HG02759 (cell line): ENCODE measurements around the gene RASAL2.
A peak's percentile ranks its signal among the peaks of the same experiment; 100 is the strongest.
"Not testable (repeated sequence)": the region's sequence is repeated elsewhere in the genome, so short reads cannot be mapped to it uniquely, and the experiment has no call there.

Source experiments
- ATAC-seq: cut with Tn5 transposase; IDR thresholded peaks from one replicate; pipeline ENCODE4 v1.9.1; 2021; ENCODE audit warnings: mild to moderate bottlenecking, moderate library complexity; ENCODE audit not compliant: unreplicated experiment

Gene RASAL2

DNA sequence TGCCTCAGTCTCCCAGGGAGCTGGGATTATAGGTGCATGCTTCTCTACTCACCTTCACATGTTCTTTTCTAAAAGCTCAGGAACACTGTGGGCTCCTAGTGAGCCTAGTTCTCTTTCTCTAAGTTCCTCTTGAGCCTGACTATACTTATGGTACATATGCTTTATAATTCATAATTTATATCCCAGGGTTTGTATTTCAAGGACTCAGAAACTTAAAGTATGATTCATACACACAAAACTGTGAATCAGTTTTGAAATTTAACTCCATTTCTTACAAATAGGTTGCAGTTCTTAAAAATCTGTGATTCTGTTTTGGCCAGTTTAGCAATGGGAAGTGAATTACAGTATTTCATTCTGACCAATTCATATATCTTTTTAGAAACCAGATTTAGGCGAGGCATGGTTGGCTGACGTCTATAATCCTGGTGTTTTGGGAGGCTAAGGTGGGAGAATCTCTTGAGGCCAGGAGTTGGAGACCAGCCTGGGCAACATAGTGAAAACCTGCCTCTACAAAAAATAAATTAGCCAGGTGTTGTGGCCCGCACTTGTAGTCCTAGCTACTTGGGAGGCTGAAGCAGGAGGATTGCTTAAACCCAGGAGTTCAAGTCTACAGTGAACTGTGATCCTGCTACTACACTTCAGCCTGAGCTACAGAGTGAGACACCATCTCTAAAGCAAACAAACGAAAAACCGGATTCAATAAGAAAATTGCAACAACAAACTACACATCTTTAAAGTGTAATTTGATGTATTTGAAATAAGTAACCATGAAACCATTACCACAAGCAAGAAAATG is 15.6 kb downstream of the RASAL2 start:
- no peak for ATAC-seq

DNA sequence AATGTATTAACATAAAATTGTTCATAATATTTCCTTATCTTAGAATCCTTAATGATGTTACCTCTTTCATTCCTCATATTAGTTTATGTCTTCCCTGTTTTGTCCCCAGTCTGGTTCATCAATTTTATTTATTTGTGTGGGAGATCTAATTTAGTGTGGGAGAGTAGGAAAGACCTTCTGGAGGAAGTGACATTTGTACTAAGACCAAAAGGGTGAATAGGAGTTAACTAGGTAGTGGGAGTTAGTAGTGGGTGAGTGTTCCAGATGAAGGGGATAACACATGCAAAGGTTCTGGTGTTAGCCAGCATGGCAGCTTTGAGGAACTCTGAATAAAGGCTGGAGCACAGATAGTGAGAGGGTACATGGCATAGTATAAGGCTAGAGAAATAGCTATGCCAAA is 21.4 kb downstream of the RASAL2 start:
- ATAC-seq, result no peak

DNA sequence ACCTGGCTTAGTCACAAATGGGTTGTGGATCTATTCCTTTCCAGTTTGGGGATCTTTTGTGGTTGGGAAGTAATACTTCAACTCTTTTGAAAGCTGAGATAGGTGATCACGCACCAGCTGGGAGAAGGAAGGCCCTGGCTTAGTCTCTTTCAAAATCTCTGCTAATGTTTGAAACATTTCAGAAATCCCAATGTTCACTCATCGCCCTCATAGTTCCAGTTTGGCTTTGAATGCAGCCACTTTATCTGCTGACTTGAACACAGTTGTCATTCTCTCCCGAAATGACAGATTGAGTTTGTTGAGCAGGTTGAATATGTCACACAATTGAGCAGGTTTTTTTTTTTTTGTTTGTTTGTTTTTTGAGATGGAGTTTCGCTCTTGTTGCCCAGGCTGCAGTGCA is 24.6 kb downstream of the RASAL2 start:
- no peak for ATAC-seq

DNA sequence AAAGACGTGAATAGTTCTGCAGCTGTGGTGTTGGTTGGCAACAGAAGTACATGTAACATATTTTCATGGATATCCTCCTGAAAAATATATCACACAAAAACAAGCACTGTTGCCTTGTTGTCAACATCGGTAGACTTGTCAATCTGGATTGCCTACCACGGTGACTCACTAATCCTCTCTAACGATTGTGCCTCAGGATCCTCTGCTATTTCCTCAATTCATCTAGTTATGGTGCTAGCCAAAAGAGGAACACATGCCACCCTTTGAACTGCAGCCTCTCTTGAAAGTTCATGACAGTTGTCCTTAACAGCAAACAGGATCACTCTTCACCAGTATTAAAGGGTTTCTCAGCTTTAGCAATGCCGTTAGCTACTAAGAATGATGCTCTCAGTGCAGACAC is 25.7 kb downstream of the RASAL2 start:
- no peak for ATAC-seq

DNA sequence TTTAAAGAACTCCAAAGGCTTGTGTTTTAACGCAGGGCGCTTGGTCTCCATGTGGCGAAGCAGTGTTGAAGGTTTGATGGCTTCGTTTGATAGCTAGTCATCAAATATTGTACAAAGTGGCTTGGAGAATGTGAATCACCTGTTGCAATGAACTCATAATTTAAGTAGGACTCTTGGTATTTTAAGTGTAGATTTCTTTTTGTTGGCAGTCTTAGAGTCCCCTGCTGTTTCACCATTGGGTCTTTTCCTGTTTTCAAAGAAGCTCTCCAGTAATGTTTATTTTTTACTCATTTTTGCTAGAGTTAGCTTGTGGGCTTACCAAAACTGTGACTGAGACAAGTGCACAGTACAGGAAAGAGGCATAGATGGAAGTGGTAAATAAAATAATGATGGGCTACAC is 26.2 kb downstream of the RASAL2 start:
- ATAC-seq, result no peak

DNA sequence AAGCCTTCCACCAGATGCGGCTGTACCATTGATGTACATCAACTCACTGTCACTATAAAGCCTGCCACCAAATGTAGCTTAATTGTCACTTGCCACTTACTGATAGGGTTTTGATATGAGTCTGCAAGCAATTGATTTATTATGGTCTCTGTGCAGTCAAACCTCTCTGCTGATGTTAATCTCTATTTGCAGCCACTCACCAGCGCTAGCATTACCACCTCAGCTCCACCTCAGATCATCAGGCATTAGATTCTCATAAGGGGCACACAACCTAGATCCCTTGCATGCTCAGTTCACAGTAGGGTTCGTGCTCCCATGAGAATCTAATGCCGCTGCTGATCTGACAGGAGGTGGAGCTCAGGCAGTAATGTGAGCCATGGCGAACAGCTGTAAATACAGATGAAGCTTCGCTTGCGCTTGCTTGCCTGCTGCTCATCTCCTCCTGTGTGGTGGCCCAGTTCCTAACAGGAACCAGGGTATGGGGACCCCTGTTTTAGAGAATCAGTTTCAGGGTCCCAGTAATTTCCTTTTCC is 26.7 kb downstream of the RASAL2 start:
- not testable (repeated sequence) for ATAC-seq

DNA sequence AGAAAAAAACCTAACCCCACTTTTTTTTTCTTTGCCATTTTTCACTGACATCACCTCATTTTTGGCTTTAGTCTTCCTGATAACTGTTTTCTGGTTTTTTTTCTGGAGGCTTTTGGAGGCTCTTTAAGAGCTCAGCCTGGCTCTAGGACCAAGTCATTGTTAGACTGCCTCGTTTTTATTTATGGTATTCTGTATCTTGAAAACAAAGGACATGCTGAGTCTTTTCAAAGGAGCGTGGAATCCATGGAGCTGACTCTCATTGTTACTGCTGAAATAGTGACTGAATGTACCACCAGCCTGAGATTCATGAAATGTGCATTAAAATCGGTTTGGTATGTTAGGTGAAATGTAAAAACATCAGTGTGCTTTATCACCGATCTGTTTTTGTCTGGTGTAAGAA is 28.0 kb downstream of the RASAL2 start:
- ATAC-seq, result no peak

DNA sequence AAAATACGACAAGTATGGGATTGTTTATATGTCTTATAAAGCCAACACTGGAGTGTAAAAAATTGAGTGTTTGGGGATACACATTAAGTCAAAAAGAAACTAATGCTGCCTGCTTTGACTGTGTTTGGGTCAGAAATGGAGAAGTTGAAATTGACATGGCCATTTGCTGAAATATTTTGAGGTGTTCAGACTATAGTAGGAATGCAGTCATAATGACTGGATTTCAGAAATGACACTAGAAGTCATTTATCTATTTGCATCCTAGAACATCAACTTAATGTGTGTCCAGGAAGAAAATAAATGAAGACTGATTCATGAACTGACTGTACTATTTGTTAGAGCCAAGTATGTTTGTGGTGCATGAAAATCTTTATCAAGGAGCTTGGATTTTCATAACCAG is 28.4 kb downstream of the RASAL2 start:
- peak; percentile 79 for ATAC-seq

DNA sequence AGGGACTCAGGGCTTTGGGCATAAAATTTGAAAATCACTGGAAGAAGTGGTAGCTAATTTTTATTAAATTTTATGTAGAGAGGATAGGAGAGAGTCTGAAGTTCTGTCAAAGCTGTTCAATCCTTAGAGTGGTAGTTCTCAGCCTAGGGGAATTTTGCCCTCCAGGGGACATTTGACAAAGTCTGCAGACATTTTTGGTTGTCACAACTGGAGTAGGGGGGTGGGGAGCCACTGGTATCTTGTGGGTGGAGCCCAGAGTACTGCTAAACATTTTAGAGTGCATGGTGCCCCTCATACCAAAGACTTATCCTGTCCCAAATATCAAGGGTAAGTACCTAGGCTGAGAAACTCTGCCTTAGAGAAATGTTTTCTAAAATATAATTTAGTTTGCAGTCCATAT is 30.2 kb downstream of the RASAL2 start:
- ATAC-seq, result no peak

DNA sequence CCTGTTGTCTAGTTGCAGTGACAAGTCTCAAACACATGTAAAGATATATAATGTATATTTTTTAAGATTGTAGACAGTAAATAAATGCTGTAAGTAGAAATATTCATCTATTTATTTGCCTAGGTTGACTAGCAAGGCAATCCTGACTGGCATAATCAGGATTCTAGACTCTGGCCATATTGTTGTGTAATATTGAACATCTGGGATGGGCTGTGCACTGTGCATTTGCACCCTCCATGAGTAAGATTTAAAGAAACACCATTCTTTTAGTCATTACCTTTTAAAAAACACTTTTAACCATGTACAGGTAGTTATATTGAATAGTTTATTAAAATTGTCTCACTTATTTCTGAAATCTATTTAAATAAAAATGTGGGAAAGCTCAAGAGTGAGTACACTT is 32.4 kb downstream of the RASAL2 start:
- ATAC-seq, result no peak

DNA sequence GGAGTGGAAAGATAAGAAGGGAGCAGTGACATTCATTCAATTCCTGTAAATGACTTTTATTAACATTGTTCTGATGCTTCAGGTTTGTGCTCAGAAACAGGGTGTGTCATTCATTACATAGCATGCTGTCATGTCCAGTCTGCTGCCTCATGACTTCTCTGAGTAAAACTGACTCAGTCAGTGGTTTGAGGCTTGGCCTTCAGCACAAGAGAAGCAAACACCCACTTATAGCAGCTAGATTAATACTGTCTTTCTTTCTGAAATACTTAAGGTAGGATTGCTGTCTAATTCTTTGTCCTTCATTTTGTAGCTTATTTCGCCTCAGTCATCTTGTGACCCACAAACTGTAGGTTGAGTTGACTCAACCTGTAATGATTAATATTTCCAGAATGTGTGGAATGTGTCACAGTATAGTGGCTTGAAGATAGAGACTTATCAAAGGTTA is 32.9 kb downstream of the RASAL2 start:
- ATAC-seq, result peak; percentile 72

DNA sequence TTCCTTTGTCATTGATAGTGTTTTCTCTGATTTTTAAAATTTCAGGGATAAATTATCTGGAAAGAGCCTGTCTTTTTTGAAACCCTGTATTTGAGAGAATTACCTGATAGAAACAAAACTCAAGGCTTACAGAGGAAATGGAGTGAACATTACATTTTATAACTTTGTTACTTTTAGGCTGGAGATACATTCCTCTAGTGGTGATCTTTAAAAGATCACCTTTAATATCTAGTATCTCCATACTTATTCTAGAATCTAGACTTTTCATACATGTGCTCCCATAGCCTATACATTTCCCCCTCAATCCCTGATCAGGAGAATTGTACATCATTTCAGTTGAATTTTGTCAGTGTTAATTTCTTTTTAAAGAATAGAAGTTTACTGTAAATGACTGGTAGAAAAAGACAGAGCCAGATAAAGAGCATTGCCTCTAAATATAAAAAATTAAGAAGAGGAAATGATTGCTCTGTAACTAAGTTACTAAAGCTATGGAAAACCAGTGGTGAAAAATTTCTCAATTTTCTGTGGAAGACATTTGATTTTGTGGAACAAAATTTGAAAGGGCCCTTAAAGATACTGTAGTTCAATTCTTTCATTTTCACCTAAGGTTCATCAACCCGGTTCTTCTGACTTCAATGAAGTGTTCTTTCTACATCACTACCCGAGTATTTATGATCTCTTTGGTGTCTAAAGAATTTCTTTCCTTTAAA is 33.7 kb downstream of the RASAL2 start:
- no peak for ATAC-seq

DNA sequence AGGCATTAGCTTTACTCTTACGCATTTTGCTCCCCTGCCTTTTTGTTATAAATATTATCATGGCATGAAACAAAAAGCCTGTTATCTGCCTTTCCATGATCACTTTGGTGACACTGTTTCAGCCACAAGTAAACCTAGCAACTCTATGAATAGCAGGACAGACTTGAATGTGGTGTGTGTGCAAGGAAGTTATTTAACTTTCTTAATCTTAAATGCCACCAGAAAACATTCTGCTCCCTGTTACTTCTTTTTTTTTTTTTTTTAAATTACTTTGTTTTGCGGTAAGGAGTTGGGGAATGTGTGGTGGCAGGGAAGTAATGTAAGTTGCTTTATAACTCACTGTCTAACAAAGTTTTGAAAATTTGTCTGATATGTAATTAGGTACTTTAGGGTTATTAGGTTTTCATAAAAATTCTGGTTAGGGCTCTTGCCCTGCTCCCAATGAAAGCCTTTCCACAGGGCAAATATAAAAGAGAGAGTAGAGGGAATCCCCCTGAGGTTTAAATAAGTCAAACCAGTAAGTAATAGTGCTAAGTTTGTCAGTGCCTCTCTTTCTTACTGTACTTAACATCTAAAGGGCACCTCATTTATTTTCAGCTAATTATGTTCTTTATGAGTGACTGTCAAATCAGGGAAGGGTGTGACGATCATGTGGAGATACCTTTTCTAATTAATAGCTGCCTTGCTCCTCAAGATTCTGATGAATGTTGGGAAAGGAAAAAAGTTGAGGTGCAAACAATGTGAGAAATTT is 39.5 kb downstream of the RASAL2 start:
- no peak for ATAC-seq

DNA sequence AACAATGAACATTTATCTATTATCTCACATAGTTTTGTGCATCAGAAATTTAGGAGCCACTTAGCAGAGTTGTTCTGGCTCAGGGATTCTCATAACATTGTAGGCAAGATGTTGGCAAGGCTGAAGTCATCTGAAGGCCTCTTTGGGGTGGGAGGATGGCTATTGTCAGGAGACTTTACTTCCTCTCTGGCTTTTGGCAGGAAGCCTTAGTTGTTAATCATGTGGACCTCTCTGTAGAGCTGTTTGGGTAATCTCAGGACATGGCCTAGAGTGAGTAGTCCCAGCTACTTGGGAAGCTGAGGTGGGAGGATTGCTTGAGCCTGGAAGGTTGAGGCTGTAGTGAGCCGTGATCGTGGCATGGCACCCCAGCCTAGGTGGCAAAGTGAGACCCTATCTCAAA is 40.2 kb downstream of the RASAL2 start:
- ATAC-seq, result no peak

DNA sequence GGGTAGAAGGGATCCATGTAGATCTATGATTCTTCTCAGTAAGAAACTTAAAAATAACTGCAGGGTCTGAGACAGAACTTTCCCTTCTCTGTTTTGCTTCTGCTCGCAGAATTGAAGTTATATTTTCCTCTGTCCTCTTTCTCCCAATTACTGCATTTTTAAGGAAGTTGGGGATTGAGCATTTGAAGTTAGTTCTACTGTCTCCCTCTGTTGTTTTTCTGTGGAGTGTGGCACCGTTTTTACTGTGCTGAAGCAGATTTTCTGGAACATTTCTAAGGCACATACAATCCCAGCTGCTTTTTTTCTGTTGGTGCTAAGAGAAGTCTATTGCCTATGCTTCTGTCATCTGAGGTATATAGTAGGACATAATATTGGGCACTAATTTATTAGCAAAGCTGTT is 43.3 kb downstream of the RASAL2 start:
- ATAC-seq, result no peak

DNA sequence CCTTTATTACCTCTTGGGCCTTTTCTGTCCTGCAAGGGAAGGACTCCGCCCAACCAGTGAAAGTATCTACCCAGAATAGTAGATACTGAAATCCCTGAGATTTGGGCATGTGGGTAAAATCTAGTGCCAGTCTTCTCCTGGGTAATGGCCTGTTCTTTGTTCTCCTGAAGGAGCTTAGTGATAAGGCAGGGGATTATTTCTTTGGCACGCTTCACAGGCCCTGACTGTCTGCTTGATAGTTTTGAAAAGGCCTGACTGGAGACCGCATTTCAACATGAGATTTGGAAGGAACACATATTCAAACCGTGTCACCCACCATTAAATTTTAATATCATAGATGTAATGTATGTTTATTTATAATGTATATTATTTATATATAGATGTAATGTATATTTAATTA is 48.9 kb downstream of the RASAL2 start:
- ATAC-seq, result no peak

DNA sequence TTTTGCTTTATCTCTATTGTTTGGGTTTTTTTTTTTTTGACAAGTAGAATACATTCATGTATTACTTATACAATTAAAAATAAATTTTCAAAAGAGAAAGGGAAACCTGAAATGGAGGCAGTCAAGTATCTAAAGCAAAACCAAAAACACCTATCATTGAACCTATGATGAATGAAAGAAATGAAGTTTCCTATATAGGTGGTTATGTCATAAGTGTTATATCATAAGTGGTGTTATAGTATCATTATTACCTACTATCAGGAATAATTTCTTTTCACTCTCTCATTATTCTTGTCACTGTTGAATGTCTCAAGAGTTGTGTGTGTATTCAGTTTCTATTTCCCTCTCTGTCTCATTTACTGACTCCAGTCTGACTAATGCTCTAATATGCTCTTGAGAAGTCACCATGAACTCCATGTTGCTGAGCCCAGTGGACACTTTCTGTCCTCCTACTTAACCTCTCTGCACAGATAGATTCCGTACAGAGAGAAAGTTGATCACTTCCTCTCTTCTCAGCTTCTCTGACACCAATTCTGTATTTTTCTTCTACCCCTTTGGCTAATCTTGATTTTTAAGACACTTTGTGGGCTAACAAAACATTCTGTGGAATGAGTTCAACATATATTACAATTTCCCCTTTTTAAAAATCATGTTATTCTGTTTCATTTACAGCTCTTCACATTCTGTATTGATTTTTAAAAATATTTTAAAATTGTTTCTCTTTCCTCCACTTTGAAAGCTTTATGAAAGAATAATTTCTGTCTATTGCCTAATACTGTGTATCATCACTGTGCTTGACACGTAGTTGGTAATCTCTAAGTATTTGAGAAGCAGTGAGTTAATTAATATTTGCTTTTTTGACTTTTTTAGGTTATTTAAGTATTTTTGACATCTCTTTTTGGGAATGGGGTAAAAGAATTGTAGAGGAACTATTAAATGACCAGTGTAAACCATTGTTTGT is 50.1 kb downstream of the RASAL2 start:
- ATAC-seq, result no peak

DNA sequence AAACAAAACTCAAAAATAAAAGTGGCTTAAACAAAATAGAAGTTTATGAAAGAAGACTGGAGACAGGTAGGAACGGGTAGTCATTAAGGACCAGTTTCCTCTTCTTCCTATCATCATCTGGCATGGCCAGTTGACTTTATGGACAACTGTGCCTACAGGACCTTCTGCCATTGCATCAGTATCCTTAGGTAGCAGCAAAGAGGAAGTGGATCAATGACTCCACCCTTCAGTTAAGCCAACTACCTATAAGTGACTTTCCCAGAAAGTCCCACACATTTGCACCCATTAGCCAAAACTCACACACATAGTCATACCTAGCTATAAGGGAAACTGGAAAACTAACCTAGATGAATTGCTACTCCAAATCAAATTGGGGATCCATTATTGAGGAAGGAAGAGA is 51.7 kb downstream of the RASAL2 start:
- no peak for ATAC-seq

DNA sequence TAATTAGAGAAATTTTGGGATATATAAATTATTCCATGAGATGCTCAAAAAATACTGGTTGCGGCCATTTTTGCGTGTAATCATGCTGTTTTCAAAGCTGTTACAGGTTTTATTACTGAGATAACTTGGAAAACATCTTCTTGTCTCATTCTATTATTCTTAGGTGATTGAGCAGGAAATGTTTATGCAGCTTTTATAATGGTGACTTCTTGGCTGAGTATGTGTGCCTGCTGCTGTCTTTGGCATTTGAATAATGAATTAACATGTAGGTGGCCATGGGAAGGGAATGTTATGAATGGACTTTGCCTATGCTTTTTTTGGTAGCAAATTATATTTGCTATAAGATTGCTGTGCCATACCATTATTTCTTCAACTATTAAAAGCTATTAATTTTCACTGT is 52.5 kb downstream of the RASAL2 start:
- ATAC-seq, result no peak

DNA sequence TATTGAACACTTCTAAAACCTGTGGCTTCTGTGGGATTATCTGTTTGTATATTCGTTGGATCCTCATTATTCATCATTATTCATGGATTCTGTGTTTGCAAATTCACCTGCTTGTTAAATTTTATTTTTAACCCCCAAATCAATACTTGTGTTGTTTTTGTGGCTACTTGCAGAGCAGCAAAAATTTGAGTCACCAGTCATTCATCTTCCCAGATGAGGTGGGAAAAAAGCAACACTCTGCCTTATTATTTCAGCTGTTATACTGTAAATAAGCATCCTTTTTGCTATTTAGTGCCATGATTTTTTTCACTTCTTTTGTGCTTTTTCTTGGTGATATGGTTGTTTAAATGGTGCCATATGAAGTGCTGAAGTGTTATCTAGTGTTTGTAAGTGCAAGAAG is 56.7 kb downstream of the RASAL2 start:
- no peak for ATAC-seq
